HUDEP-2 (cell line): ENCODE results near the gene NHERF2.

ENCODE experiments used
- DNase-seq, 76 experiments: peaks; one replicate each; lab custom pipeline; 2025; ENCODE audit not compliant: unreplicated experiment in 76 of 76; lab: John Stamatoyannopoulos, UW

NHERF2 gene

DNA sequence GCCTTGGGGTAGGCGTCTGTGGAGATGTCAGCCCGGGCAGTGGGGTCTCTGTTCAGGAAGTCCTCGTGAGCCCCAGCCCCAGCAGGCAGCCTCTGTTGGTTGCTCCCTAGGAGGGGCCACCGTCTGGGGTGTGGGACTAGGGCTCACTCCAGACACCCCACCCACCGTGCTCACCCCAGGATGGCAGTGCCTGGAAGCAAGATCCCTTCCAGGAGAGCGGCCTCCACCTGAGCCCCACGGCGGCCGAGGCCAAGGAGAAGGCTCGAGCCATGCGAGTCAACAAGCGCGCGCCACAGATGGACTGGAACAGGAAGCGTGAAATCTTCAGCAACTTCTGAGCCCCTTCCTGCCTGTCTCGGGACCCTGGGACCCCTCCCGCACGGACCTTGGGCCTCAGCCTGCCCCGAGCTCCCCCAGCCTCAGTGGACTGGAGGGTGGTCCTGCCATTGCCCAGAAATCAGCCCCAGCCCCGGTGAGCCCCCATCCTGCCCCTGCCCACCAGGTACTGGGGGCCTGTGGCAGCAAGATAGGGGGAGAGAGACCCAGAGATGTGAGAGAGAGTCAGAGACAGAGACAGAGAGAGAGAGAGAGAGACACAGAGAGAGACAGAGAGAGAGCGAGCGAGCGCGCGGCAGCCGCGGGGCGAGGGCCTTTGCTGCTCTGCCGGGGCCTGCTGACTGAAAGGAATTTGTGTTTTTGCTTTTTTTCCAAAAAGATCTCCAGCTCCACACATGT, 11.1 kb downstream of the NHERF2 start:
- DNase-seq: no peak

DNA sequence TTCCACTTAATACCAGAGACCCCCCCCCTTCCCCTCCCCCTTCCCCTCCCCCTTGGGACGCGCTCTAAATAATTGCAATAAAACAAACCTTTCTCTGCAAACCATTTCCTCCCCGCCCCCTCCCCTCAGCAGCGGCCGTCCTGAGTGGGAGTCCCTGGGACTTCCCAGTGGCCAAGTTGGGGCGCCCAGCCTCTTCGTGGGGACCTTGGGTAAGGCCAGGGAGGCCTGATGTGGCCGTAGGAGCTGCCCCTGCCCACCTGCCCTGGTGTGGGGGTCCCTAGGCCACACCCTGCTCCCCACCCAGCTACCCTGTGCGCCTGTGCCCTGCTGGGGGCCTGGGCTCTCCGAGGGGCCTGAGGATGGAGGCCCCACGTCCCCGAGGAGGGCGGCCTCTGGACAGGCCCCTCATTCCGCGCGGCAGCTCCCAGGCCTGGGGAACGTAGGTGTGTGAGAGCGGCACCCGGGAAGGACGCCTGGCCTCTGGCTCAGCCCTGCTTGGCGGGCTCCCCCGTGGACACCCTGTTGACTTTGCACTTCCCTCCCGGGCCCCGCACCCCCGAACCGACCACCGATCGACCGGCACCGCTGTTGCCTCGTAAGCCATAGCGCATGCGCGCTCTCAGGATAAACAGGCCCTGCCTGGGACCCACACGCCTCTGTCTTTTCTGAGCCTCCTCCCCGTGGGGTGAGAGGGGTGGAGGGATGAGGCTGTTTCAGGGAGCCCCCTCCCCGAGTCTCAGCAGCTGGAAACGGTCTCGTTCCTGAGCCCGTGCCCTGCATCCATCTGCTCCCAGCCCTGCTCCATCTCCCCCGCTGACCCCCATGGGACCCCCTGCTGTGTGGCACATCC, 11.9 kb downstream of the NHERF2 start:
- no peak for DNase-seq

DNA sequence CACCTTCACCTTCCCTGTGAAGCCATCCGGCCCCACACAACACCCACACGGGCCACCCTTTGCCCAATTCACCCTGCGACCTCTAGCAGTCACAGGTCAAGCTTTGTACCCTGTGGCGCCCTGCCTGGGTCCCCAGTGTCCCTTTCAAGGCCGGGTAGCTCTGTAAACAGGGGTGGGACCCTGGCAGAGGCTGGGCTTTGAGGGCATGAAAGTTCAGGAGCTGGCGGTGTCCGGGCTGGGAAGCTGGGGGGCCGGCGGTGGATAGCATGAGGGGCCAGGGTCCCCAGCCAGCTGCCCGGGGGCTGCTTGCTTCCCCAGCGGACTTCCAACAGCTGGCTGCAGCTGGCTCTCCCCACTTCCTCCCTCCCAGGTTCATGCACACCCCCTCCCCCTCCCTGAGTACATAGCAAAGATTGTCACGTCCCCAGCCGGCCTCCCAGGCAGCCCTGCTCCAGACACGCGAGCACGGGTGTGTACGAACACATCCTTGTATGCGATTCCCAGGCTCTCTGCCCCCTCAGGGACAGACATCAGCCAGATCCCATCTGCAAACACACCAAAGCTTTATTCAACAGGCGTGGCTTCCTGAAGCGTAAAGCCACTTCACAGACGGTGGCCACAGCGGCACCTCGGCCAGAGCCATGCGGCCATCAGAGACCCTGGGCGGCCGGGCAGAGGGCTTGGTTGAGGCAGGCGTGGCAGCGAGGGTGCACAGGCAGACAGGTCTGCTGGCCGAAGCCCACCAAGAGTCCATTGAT, 12.8 kb downstream of the NHERF2 start:
- no peak for DNase-seq

DNA sequence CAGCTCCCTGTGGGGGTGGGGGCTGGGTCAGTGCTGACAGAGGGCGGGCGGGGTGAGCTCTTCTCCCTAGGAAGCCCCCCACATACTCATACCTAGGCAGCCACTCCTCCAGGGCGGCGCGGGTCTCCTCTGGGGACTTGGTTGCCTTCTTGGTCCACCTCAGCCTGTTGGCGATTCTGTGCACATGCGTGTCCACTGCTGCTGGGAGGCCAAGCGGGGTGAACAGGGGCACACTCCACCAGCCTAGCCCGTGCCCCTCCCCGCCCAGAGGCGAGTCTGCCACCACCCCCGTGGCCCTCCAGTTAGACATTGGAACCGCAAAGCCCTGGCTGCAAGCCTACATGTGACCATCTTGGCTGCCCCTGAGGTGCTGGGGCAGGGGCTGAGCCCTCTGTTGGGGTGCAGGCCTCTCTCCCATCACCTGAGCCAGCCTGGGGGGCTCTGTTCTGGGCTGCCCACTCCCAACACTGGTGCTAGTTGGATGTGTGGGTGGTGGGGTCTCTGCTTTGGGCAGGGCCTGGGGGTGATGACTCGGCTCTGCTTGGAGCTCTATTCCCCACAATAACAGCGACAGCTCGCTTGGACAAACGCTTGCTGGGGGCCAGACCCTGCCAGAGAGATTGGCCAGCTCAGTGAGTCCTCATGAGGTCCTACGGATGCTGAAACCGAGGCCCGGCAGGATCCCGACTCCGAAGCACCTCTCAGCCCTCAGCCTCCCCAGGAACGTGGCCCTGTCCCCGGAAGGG, 13.5 kb downstream of the NHERF2 start:
- peak in 1 of 76 experiments; percentile 27 for DNase-seq

DNA sequence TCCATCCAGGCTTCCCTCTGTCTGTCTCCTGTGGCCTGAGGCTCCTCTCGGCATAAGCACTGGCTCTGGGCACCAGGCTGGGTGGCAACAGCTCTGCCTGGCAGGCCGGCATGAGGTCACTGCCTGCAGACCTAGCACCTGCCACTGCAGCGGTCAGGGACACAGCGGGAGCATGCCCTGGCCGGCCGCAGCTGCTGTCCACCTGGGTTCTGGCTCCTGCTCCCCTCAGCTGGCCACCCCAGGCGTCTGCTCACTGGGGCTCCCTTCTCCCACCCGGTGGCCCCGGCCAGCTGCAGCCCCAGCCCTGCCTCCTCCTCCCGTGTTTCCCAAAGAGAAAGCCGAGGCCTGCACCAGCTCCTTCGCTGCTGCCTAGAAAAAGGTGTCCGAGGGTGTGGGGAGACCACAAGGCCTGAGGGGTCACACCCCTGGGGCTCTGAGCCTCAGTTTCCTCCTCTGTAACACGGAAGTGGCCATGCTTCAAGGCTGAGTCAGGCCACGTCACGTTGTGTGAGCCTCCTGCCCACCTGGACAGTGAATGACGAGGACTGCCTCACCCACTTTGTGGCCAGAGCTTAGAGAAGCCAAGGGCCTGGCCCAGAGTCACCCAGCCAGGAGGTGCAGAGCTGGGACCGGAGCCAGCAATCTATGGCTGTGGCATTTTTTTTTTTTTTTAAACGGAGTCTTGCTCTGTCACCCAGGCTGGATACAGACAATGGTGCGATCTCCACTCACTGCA, 14.3 kb downstream of the NHERF2 start:
- peak in 51 of 76 experiments; percentile 7 to 65 (median 30) for DNase-seq

DNA sequence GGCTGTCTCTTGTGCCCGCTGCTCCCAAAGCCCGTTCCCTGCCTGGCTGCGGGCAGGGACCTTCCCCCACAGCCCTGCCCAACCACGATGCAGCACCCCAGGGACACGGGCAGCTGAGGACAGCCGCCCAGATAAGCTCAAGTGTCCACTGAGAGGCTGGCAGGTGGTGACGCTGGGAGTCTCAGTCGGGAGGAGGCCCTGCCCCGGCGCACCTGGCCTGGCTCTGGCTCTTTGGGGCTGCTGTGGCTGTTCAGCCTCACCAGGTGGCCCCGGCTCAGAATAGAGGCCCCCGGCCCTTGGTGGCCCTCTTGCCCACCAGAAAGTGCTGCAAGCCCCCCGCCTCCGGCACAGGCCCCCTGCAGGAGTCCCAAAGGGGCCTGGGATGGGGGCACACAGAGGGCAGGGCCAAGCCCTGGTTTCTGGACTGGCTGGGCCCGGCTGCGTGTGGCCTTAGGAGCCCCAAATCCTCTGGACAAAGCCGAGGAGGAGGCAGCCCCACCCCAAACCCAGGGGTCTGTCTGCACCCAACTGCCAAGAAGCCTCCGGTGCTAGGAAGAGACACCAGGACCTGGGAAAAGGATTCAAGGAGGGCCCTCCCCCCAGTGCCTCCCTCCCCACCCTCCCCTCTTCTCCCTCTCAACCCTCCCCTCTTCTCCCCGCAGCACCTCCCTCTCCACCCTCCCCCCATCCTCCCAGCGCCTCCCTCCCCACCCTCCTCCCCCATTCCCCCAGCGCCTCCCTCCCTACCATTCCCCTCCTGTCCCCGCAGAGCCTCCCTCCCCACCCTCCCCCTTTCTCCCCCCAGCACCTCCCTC, 15.7 kb downstream of the NHERF2 start:
- no peak for DNase-seq

DNA sequence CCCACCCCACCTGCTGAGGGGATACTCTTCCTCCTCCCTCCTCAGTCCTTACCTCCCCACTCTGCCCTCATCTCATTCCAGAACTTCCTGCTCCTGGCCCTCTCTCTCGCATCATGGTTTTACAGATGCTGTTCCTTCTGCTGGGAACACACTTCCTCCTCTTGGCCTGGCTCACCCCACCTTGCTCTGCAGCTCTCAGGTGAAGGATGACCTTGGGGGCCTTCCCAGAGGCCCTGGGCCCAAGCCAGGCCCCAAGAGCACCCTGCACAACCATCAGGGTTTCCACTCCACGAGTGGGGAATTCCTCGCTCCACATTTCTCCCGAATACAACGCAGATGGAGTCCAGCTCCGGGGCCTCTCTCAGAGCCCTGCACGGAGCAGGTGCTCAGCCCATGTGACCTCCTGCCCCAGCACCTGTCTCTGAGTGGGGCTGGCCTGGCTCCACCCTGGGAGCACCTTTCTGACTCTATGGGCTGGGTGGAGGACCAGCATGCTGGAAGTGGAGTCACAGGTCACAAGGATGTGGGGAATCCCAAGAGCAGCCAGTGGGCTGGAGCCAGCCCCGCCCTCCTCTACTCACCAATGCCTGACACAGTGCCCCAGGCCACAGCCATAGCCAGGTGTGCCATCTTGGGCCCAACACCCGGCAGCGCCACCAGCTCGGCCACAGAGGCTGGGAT, 16.4 kb downstream of the NHERF2 start:
- DNase-seq: no peak

DNA sequence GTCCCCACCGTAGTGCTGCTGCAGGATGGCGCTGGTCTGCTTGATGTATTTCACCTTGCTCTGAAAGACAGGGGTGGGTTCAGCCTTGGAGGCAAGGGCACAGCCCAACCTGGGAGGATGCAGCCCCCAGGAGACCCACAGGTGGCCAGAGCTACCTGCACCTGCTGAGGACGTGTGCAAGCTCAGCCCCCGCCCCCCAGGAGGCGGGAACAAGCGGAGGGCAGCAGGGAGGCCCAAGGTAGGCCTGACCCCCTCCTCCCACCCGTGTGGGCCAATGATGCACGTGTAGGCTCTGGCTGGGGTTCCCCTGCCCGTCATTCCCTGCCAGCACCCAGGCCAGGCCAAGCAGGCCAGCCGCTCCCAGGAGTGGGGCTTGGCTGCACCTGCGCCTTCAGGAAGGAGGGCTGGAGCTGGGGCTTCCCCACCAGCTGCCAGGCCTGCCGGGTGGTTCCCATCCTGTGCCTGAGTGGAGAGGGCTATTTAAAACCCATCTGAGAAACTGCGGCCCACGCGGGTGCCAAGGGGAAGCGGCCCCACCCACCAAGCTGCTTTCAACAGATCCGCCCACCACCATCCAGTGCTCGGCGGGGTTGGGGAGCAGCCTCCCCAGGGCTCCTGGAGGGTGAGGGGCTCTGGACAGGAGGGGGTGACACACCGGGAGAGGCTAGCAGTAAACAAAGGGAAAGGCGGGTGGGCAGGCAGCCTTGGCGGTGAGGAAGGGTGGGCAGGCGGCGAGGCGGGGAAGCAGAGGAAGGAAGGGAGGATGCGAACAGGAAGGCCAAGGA, 17.2 kb downstream of the NHERF2 start:
- DNase-seq: no peak

DNA sequence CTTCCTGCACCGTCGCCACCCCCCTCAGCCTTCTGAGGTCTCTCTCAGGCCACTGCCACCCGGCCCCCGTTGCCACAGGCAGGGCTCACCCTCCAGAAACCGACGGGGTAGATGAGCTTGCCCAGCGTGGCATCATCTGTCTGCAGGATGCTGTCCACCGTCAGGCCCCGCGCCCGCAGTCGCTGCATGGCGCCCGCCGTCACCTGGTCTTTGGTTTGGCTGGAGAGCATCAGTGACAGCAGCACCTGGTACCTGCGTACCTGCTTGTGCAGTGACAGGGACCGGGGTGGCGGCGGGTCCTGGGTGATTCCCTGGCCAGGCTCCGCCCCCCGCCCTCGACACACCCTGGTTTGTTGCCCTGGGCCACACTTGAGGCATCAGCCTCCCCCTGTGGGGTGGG, 17.8 kb downstream of the NHERF2 start:
- DNase-seq: no peak

DNA sequence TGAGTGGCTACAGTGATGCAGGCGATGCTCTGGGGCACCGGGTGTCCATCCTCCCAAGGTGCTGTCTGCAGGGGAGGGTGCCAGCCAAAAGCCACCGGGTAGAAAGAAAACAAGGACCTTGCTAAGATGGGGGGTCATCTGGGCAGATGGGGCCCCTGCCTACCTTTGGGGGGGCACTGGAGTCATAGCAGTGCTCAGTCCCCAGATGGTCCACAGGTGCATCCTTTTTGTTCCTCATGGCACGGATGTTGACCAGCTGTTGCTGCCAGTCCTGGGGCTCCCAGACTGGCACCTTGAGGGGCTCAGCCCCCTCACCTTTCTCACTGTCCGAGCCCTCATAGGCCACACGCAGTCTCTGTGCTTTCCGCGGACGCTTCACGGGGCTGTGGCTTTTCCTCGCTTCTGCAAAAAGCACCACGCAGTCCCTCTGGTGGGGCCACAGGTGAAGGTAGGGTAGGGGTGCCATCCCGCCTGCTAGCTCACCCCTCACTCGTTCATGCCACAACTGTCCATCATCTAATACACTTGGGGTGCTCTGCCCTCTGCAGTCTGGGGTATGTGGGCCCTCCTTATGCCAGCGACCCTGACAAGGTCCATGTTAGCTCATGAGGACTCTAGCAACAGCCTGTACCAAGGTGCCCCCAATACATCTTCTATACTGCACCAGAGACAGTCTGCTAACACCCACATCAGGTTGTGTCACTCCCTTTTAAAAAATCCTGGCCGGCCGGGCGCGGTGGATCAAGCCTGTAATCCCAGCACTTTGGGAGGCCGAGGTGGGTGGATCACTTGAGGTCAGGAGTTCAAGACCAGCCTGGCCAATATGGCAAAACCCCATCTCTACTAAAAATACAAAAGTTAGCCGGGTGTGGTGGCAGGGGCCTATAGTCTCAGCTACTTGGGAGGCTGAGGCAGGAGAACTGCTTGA, 19.5 kb downstream of the NHERF2 start:
- DNase-seq: no peak

DNA sequence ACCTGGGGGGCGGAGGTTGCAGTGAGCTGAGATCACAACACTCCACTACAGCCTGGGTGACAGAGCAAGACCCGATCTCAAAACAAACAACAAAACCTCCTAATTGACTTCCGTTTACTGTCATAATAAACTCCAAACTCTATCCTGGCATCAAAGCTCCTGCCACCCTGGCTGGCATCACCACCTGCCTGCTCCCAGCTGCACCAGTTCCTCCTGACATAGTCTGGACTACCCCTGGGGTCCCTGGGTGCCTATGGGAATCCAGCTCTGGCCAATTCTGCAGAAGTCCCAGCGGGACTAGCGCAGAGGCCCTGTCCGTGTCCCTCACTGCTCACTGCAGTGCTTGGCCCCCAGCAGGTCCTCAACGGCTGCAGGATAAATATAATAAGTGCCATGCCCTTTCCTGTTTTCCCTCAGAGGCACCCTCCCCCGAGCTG, 20.2 kb downstream of the NHERF2 start:
- peak in 1 of 76 experiments; percentile 64 for DNase-seq

DNA sequence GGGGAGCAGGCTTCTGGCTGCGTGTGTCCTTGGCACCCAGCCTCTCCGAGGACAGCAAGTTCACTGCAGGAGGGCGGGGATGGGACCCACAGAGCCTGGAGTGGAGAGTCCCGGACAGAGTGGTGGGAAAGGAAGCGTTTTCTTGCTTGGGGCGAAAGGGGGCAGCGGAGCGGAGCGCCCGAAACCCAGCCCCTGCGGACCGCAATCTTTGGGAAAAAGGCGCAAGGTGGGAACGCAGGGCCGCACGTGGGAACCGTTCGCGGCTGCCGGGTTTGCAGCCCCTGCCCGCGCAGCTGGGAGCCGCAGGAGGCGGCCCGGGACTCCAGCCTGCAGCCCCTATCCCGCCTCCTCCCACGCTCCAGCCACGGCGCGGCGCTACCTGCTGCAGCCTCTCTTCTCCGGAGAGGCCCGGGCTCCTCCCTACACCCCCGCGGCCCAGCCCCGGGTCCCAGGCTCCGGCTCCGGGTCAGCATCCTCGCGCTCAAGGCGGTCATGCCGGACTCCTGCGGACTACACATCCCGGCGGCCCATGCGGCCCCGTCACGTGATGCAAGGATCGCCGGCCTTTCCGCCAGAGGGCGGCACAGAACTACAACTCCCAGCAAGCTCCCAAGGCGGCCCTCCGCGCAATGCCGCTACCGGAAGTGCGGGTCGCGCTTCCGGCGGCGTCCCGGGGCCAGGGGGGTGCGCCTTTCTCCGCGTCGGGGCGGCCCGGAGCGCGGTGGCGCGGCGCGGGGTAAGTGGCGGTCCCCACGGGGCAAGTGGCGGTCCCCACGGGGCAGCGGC, 20.8 kb downstream of the NHERF2 start, which contains the start of the genes NTHL1 and TSC2:
Gene NTHL1 (minus strand): TSS at position 505 of the 786 bp plus-strand sequence. CDS start 11 bp downstream, at position 494.
Gene TSC2 (plus strand): TSS at position 656 of the 786 bp plus-strand sequence. CDS start 631 bp downstream, outside the sequence.
- peak in 75 of 76 experiments; percentile 22 to 96 (median 90) for DNase-seq

DNA sequence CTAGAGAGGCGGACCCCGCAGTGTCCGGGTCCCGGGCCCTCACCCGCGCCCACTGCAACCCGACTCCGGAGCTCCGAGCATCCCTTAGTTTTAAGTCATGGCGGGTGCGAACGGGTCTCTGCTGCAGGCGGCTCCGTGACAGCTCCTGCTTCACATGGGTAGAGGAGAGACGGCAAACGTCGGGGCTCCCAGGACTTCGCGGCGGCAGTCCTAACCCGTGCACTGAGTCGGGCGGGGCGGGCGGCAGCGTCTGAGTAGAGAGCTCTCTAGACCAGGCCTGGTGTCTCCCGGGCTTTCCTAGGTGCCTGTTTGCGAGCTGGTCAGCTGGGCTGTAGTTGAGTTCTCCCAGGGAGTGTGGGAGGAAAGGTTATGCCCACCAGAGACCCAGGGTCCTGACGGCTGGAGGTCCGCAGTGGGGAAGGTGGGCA, 21.4 kb downstream of the NHERF2 start:
- peak in 2 of 76 experiments; percentile 13 to 17 for DNase-seq

DNA sequence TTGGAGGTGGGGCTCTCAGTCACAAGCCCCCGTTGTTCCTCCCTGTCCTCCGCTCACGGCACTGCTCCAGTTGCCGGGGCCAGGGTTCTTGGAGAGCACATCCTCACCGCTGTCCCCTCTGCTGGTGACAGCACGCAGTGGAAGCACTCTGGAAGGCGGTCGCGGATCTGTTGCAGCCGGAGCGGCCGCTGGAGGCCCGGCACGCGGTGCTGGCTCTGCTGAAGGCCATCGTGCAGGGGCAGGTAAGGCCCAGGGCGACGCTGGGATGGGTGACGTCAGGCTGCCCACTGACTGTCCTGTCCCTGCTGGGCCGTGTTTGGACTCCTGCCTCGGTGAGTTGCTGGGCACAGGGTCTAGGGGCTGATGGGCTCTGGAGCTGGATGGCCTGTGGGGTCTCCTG, 26.5 kb downstream of the NHERF2 start:
- DNase-seq: no peak

DNA sequence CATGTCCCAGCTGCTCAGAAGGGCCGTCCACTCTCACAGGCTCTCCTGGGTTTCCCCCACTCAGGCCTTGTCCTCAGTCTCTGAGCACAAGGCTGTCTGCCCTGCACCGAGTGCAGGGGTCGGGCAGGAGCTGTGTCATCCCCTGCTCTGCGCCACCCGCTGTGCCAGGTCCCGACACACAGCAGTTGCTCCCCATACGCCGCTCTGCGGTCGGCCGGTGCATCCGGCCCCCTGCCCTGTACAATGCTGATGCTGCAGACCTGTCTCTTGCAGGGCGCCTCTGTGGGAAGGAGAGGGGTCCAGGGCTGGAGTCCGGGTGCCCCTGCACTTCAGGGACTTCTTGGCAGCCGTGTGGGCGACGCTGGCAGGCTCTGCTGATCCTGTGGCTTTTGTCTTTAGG, 27.2 kb downstream of the NHERF2 start:
- DNase-seq: no peak
